Right ventricle myocardium inferior (tissue), 1 donor: ENCODE data around the gene KRT16. TPM values are rescaled to one million over a fixed set of nuclear protein-coding genes. Genes with fewer than 3 reads are reported as not detected.
"Not testable (repeated sequence)": the region's sequence is repeated elsewhere in the genome, so short reads cannot be mapped to it uniquely, and the experiment has no call there.

Source experiments
- ATAC-seq: fragments of 200-7000 bp; cut with Tn5 transposase; one replicate; pipeline ENCODE4 v1.9.1; 2020; ENCODE audit warnings: mild to moderate bottlenecking, moderate library complexity
- DNase-seq: peaks from one replicate; pipeline ENCODE4 v3.0.0; 2021; ENCODE audit errors: missing footprints
- intact Hi-C: fragments of 100-400 bp; cut with DNase I; formaldehyde crosslinking; loops from one replicate; pipeline ENCODE4 v1.11.0; 2022
- total RNA-seq: library from RNA; stranded (reverse); fragmentation: NEBNext Ultra II Directional; extraction: Animal tissue kit (Norgen Biotek cat#: 25700); gene quantifications from one replicate; pipeline ENCODE4 v1.2.1, GENCODE V29; 2021
- donor health status: DM: no; HTN: yes; CAD: no; lungs with severe emphysema.

Gene KRT16
- total RNA-seq, 1 donor from 2014 or later, result not detected

- intact Hi-C loops, result no loop called here
- ATAC-seq, result no peak
- DNase-seq, result no peak
Measured at GRCh38 chr17:41620583-41621434, 8.2 kb upstream of the KRT16 start.

GRCh38 chr17:41619927-41620582 lies 7.5 kb upstream of the KRT16 start:
- DNase-seq, intact Hi-C loops, ATAC-seq: not testable (repeated sequence)

- DNase-seq (peak; percentile 52), ATAC-seq (no peak)
- intact Hi-C loops, result no loop called here
Measured at GRCh38 chr17:41619036-41619926, 6.7 kb upstream of the KRT16 start.

GRCh38 chr17:41618341-41619035 lies 5.9 kb upstream of the KRT16 start:
- intact Hi-C loops, result no loop called here
- DNase-seq, result peak; percentile 30
- ATAC-seq, result peak; percentile 26

- DNase-seq (peak; percentile 55), ATAC-seq (no peak)
- intact Hi-C loops, result no loop called here
Measured at GRCh38 chr17:41617698-41618097, 5.1 kb upstream of the KRT16 start.

- intact Hi-C loops, result no loop called here
- no peak for ATAC-seq
- peak; percentile 42 for DNase-seq
Measured at GRCh38 chr17:41617136-41617535, 4.6 kb upstream of the KRT16 start.

GRCh38 chr17:41616486-41616885 lies 3.9 kb upstream of the KRT16 start:
- intact Hi-C loops, ATAC-seq: not testable (repeated sequence)
- DNase-seq, result peak; percentile 48

- ATAC-seq, result no peak
- intact Hi-C loops, result no loop called here
- no peak for DNase-seq
Measured at GRCh38 chr17:41615454-41615853, 2.9 kb upstream of the KRT16 start.

GRCh38 chr17:41614767-41615166 lies 2.2 kb upstream of the KRT16 start:
- DNase-seq, result peak; percentile 48
- intact Hi-C loops, ATAC-seq: not testable (repeated sequence)

GRCh38 chr17:41614098-41614497 lies 1.5 kb upstream of the KRT16 start:
- intact Hi-C loops, result no loop called here
- ATAC-seq (no peak), DNase-seq (no peak)

GRCh38 chr17:41613277-41614082 lies 913 bp upstream of the KRT16 start:
- DNase-seq, result no peak
- ATAC-seq, result no peak
- intact Hi-C loops, result no loop called here

GRCh38 chr17:41610965-41611640 lies 1.5 kb downstream of the KRT16 start:
- intact Hi-C loops, result no loop called here
- no peak for DNase-seq
- ATAC-seq, result no peak

- ATAC-seq, DNase-seq, intact Hi-C loops: not testable (repeated sequence)
Measured at GRCh38 chr17:41610061-41610517, 2.5 kb downstream of the KRT16 start.

- DNase-seq, intact Hi-C loops, ATAC-seq: not testable (repeated sequence)
Measured at GRCh38 chr17:41606930-41607329, 5.6 kb downstream of the KRT16 start.

GRCh38 chr17:41602524-41602923 lies 10.0 kb downstream of the KRT16 start:
- no peak for DNase-seq
- ATAC-seq, result no peak
- intact Hi-C loops, result no loop called here

- DNase-seq (no peak), ATAC-seq (no peak)
- intact Hi-C loops, result no loop called here
Measured at GRCh38 chr17:41600318-41600717, 12.2 kb downstream of the KRT16 start.

GRCh38 chr17:41599680-41600079 lies 12.9 kb downstream of the KRT16 start:
- intact Hi-C loops, result no loop called here
- ATAC-seq, result no peak
- no peak for DNase-seq
